ENCODE data around the gene GRIA3.

GRIA3 gene

DNA sequence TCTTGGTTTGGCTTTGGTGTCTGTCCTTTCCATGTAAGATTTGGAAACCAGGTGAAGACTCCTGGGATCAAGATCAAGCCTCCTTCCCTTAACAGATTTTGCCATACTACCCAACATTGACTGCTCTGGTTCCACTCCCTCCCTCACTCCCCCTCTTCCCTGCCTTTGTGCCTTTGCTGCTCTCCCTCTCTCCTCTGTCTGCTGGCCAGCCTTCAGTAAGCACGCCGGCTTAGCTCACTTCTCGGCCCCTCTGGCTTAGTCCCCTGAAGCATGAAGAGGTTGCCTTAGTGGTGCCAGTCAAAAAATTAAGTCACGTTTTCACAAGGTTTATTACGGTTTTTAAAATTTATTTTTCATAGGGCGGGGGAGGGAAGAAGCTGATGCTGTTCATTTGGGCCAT is 6.0 kb downstream of the GRIA3 start:
- TF ChIP-seq, protein P1, sequence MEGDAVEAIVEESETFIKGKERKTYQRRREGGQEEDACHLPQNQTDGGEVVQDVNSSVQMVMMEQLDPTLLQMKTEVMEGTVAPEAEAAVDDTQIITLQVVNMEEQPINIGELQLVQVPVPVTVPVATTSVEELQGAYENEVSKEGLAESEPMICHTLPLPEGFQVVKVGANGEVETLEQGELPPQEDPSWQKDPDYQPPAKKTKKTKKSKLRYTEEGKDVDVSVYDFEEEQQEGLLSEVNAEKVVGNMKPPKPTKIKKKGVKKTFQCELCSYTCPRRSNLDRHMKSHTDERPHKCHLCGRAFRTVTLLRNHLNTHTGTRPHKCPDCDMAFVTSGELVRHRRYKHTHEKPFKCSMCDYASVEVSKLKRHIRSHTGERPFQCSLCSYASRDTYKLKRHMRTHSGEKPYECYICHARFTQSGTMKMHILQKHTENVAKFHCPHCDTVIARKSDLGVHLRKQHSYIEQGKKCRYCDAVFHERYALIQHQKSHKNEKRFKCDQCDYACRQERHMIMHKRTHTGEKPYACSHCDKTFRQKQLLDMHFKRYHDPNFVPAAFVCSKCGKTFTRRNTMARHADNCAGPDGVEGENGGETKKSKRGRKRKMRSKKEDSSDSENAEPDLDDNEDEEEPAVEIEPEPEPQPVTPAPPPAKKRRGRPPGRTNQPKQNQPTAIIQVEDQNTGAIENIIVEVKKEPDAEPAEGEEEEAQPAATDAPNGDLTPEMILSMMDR (IDR thresholded peaks at IDR 0.05; ENCODE audit: extremely low read depth, missing control alignments), result no peak
- DNase-seq (ENCODE audit: low spot score), result no peak

DNA sequence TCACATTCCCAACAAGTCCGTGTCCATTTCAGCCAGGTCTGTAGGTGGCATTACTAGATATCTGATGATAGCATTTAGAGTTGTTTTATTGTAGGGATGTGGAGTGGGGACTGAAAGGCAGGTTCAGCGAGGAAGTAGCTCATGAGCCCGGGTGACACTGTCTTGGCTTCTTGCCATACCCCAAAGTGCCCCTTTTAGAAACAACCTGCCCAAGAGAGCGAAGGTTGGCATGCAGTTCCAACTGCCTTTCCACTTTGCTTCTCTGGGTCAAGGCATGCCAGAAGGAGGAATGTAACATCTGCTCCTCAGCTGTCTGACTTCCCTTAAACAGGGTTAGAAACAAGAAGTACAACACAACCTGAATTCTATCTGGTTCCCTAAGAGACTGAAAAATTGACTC is 9.0 kb downstream of the GRIA3 start:
- TF ChIP-seq, protein P1 (IDR thresholded peaks at IDR 0.05; ENCODE audit: extremely low read depth, missing control alignments), result no peak
- DNase-seq (ENCODE audit: low spot score), result no peak

DNA sequence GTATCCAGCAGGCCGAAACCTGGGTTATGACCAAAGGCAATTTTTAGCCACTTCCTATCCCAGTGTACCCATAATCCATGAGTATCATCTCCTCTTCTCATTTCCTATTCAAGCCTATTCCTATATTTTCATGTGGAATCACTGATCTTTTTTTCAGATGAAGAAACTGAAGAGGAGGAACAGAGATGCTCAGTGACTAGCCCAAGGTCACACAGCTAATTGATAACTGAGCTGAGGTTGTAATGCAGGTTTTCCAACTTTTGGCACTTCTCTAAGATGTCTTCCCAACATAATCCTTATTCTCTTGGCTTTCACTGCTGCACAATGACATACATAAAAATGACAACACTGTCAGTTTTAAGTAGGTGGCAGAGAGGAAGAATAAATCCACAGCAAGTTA is 15.3 kb downstream of the GRIA3 start:
- TF ChIP-seq, protein P1 (IDR thresholded peaks at IDR 0.05; ENCODE audit: extremely low read depth, missing control alignments), result no peak

DNA sequence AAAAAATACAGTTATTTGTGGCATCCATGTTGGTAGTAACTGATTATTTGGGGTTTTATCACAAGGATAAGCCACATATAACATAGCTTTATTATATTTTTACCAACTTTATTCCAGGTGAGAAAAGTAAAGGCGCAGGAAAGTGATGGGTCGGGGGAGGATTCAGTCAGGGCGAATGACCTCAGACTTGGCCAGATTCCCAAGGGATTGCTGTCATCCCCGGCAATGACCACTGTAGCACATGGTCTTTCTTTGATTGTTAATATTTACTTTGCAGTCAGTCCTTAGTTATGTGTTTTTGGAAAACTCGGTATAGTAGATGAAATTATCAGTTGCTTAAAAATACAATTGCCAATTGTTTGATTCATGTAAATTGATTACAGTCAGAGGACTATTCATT is 17.6 kb downstream of the GRIA3 start:
- DNase-seq (ENCODE audit: low spot score), result no peak
- TF ChIP-seq, protein P1 (IDR thresholded peaks at IDR 0.05; ENCODE audit: extremely low read depth, missing control alignments), result no peak

More for the DNA sequence above, 15.3 kb downstream of the GRIA3 start:
- no peak for DNase-seq (ENCODE audit: low spot score)

DNA sequence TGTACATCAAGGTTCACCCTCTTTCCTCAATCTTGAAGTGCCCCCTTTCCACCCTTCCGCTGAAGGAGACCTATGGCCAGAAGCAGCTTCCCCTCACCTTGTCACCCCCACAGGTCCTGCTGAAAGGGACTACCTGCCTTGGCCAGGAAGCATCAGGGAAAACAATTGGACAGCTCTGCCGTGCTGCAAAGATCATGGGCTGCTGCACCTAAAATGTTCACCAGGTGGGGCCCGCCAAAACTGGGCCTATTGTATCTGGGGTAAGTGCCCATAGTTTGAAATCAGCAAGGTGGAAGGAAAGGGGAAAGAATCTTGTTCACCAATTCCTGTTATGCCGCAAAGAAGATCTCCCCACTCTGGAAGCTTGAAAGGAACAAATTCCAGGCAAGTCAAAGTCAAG is 18.4 kb downstream of the GRIA3 start:
- no peak for DNase-seq (ENCODE audit: low spot score)
- TF ChIP-seq, protein P1 (IDR thresholded peaks at IDR 0.05; ENCODE audit: extremely low read depth, missing control alignments), result no peak

DNA sequence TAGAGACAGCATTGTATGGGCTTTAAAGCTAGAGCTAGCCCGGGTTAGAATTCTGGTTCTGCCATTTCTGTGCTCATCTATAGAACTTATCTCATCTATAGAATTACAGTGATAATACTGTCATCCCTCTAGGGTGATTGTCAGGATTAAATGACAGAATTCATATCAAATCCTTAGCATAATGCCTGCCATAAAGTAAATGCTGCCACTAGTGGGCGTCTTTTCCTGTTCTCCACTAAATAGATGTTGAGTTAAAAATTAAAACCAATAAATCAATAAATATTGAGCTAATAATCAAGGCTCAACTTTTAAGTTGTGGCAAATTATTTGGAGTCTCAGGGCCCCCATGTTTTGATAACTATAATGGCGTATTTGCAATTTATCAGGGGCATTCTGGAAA is 19.7 kb downstream of the GRIA3 start:
- TF ChIP-seq, protein P1 (IDR thresholded peaks at IDR 0.05; ENCODE audit: extremely low read depth, missing control alignments), result no peak
- DNase-seq (ENCODE audit: low spot score), result no peak

DNA sequence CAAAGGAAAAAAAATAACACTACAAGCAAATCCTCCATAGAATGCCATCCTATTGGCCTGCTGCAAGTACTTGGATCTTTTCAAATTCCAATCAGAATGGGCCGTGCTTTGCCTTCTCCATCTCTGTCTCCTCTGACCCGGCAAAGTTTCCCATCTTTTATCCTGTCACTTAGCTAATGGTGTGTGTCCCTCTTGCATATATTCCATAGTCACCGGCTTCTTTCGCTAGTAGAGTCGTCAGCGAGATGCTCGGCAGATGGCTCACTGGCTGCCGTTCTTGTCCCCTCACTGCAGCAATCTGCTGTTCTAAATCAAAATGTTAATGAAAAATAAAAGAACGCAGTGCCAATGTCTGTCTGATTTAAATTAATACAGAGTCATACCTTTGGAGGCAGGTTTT is 22.1 kb downstream of the GRIA3 start:
- TF ChIP-seq, protein P1 (IDR thresholded peaks at IDR 0.05; ENCODE audit: extremely low read depth, missing control alignments), result no peak
- DNase-seq (ENCODE audit: low spot score), result no peak
